Sigmoid colon (tissue), 4 donors: ENCODE results near the gene IRX5.

Source experiments
- CTCF ChIP-seq, 4 experiments: fragments of 450-650 bp in 3 of 4; fragments of 200-600 bp in 1 of 4; IDR thresholded peaks; one replicate each; pipeline ENCODE4 v1.5.1; 2016 to 2019; ENCODE audit warnings: antibody characterized with exemption in 4 of 4, mild to moderate bottlenecking in 3 of 4, moderate library complexity in 2 of 4
- EP300 ChIP-seq, 4 donors: sonication (generic); formaldehyde crosslinking; IDR thresholded peaks; one replicate each; pipeline ENCODE4 v1.6.1; 2017; ENCODE audit warnings: antibody characterized with exemption in 4 of 4
- POLR2A ChIP-seq, 2 donors: fragments of 450-650 bp; IDR thresholded peaks; one replicate each; pipeline ENCODE4 v1.6.1; 2016; ENCODE audit warnings: antibody characterized with exemption in 2 of 2, mild to moderate bottlenecking in 2 of 2, moderate library complexity in 2 of 2
- POLR2AphosphoS5 ChIP-seq, 4 donors: sonication (generic); formaldehyde crosslinking; IDR thresholded peaks; one replicate each; pipeline ENCODE4 v1.6.1; 2017; ENCODE audit warnings: antibody characterized with exemption in 4 of 4

- TF ChIP-seq CTCF (IDR thresholded peaks at IDR 0.05) (no peak), POLR2A (IDR thresholded peaks at IDR 0.05) (no peak), POLR2AphosphoS5 (IDR thresholded peaks at IDR 0.05) (no peak), EP300 (IDR thresholded peaks at IDR 0.05) (no peak)
Observed at GRCh38 chr16:54968011-54968410, 37.3 kb downstream of the IRX5 start.
